ENCODE data around the gene PLCB2. TPM values are rescaled to one million over a fixed set of nuclear protein-coding genes. Genes with fewer than 3 reads are reported as not detected.
A peak's percentile ranks its signal among the peaks of the same experiment; 100 is the strongest.

The PLCB2 gene
- total and polyA plus RNA-seq, 9 of the 15 experiments (the other 6 are each of a cell fraction or from before 2014, with no cell fraction given): 0.37 to 12.3 (median 8.0) TPM

GRCh38 chr15:40323239-40323952 is 15.7 kb upstream of the PLCB2 start, which contains the start of gene INAFM2 (continued):
- TF ChIP-seq HINFP (tag; conservative IDR thresholded peaks at IDR 0.05; ENCODE audit: low read depth) (no peak), RBM34 (IDR thresholded peaks at IDR 0.05; ENCODE audit: borderline replicate concordance, insufficient read depth, low read length) (no peak), MAZ (CRISPR knock-in tag; conservative IDR thresholded peaks at IDR 0.05 in 1 of 2, IDR thresholded peaks at IDR 0.05 in 1 of 2) (peak; percentile 90 to 94), GABPA (tag; conservative IDR thresholded peaks at IDR 0.05; ENCODE audit: low read depth) (peak; percentile 59), KDM4B (IDR thresholded peaks at IDR 0.05; ENCODE audit: borderline replicate concordance in 2 of 2, low read depth in 1 of 2) (no peak), ZNF408 (CRISPR knock-in tag; IDR thresholded peaks at IDR 0.05; ENCODE audit: low read depth) (no peak), POLR2A (conservative IDR thresholded peaks at IDR 0.05) (no peak), TRIM24 (IDR thresholded peaks at IDR 0.05) (no peak), CHD4 (IDR thresholded peaks at IDR 0.05; ENCODE audit: insufficient read depth, insufficient replicate concordance, low read depth, low read length, poor library complexity, severe bottlenecking) (no peak), PTBP1 (IDR thresholded peaks at IDR 0.05; ENCODE audit: low read depth, low read length) (peak; percentile 79; the same call in 1 of the 2 replicates), RFX7 (CRISPR knock-in tag; IDR thresholded peaks at IDR 0.05) (no peak), MEF2A (IDR thresholded peaks at IDR 0.05; ENCODE audit: control insufficient read depth, low read depth, low read length) (no peak), PHF21A (IDR thresholded peaks at IDR 0.05; ENCODE audit: borderline replicate concordance, low read depth) (0 out of 2 replicates have a peak, but pooled peaks have one; percentile 56), HNRNPL (IDR thresholded peaks at IDR 0.05; ENCODE audit: low read depth, low read length) (no peak)
- TF ChIP-seq, protein P1, sequence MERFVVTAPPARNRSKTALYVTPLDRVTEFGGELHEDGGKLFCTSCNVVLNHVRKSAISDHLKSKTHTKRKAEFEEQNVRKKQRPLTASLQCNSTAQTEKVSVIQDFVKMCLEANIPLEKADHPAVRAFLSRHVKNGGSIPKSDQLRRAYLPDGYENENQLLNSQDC (CRISPR knock-in tag; IDR thresholded peaks at IDR 0.05): no peak
- TF ChIP-seq, protein P2, sequence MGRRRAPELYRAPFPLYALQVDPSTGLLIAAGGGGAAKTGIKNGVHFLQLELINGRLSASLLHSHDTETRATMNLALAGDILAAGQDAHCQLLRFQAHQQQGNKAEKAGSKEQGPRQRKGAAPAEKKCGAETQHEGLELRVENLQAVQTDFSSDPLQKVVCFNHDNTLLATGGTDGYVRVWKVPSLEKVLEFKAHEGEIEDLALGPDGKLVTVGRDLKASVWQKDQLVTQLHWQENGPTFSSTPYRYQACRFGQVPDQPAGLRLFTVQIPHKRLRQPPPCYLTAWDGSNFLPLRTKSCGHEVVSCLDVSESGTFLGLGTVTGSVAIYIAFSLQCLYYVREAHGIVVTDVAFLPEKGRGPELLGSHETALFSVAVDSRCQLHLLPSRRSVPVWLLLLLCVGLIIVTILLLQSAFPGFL (CRISPR knock-in tag; IDR thresholded peaks at IDR 0.05): no peak
- TF ChIP-seq, protein P3, sequence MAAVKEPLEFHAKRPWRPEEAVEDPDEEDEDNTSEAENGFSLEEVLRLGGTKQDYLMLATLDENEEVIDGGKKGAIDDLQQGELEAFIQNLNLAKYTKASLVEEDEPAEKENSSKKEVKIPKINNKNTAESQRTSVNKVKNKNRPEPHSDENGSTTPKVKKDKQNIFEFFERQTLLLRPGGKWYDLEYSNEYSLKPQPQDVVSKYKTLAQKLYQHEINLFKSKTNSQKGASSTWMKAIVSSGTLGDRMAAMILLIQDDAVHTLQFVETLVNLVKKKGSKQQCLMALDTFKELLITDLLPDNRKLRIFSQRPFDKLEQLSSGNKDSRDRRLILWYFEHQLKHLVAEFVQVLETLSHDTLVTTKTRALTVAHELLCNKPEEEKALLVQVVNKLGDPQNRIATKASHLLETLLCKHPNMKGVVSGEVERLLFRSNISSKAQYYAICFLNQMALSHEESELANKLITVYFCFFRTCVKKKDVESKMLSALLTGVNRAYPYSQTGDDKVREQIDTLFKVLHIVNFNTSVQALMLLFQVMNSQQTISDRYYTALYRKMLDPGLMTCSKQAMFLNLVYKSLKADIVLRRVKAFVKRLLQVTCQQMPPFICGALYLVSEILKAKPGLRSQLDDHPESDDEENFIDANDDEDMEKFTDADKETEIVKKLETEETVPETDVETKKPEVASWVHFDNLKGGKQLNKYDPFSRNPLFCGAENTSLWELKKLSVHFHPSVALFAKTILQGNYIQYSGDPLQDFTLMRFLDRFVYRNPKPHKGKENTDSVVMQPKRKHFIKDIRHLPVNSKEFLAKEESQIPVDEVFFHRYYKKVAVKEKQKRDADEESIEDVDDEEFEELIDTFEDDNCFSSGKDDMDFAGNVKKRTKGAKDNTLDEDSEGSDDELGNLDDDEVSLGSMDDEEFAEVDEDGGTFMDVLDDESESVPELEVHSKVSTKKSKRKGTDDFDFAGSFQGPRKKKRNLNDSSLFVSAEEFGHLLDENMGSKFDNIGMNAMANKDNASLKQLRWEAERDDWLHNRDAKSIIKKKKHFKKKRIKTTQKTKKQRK (IDR thresholded peaks at IDR 0.05; ENCODE audit: borderline replicate concordance, low read depth, low read length): no peak
- TF ChIP-seq, protein P4, sequence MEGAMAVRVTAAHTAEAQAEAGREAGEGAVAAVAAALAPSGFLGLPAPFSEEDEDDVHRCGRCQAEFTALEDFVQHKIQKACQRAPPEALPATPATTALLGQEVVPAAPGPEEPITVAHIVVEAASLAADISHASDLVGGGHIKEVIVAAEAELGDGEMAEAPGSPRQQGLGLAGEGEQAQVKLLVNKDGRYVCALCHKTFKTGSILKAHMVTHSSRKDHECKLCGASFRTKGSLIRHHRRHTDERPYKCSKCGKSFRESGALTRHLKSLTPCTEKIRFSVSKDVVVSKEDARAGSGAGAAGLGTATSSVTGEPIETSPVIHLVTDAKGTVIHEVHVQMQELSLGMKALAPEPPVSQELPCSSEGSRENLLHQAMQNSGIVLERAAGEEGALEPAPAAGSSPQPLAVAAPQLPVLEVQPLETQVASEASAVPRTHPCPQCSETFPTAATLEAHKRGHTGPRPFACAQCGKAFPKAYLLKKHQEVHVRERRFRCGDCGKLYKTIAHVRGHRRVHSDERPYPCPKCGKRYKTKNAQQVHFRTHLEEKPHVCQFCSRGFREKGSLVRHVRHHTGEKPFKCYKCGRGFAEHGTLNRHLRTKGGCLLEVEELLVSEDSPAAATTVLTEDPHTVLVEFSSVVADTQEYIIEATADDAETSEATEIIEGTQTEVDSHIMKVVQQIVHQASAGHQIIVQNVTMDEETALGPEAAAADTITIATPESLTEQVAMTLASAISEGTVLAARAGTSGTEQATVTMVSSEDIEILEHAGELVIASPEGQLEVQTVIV (CRISPR knock-in tag; IDR thresholded peaks at IDR 0.05; ENCODE audit: borderline replicate concordance): no peak
